ENCODE data around the gene VPS11.

VPS11 gene

DNA sequence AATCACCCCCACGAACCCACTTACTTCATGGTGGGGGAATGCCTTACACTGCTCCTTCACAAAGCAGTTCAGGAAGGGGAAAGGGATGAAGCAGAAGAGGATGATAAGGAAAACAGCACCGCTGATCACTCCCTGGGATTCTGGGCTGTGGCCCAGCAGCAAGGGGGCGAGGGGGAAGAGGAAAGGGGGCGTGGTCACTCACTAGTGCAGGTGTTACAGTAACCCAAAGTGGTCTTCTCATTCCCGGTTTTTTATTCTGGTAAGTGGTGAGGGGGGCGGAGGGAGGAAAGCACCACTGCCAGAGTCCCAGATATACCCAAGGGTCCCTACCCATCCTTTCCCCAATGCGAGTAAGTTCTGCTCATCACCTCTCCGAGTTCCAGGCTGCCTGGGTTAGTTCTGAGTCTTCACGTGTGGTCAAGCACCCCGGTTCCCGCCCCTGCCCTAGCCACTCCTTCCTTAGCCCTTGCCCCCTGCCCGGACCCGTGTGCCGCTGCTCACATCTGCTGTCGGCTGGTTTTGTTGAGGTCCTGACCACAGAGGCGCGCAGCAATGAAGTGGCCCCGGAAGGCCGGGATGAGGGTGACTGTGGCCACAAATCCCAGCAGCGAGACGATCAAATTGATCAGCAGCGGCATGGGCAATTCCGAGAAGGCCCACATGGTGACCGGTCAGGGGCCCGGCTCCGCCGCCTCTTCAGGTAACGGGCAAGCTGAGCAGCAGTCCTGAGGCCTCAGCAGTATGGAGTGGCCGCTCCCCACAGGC, 33.6 kb downstream of the VPS11 start:
- TF ChIP-seq, protein P1, sequence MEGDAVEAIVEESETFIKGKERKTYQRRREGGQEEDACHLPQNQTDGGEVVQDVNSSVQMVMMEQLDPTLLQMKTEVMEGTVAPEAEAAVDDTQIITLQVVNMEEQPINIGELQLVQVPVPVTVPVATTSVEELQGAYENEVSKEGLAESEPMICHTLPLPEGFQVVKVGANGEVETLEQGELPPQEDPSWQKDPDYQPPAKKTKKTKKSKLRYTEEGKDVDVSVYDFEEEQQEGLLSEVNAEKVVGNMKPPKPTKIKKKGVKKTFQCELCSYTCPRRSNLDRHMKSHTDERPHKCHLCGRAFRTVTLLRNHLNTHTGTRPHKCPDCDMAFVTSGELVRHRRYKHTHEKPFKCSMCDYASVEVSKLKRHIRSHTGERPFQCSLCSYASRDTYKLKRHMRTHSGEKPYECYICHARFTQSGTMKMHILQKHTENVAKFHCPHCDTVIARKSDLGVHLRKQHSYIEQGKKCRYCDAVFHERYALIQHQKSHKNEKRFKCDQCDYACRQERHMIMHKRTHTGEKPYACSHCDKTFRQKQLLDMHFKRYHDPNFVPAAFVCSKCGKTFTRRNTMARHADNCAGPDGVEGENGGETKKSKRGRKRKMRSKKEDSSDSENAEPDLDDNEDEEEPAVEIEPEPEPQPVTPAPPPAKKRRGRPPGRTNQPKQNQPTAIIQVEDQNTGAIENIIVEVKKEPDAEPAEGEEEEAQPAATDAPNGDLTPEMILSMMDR (conservative IDR thresholded peaks at IDR 0.05), result no peak; the same call in 1 of the 2 replicates
- H3K27ac ChIP-seq, result peak overlapping the region; percentile 99

DNA sequence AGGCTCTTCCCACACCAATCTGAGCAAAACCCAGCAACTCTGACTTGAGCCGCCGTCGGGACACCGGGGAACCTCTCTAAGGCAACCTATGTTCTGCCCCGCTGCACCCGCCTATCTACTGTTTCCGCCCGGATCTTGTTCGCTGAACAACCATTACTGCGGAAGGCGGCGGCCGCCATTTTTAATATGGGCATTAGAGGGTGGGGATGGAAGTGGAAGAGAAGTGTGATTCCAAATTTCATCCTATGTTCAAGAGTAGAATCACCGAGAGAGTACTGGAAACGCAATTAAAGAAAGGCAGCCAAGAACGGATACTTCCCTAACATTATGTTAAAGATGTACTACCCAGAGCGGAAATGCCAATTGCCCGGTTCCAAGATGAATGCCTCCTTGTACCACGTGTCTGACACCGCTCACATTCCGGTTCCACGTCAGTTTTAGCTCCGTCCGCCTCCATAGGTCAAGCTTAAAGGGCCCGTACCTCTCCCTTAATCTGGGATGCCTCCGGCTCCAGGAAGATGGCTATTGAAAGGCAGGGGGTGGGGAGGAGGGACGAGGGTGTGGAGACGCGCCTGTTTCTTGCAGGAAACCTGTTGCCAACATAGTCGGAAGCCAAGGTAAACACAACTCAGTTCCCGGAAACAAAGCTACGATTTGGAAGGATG, 34.3 kb downstream of the VPS11 start, which contains the start of gene DPAGT1:
DPAGT1 (minus strand) TSS at position 95 of the 665 bp plus-strand sequence. CDS start 198 bp downstream, outside the sequence.
- TF ChIP-seq, protein P1 (conservative IDR thresholded peaks at IDR 0.05), result no peak
- peak within 1 kb of the TSS; percentile 99 for H3K27ac ChIP-seq

DNA sequence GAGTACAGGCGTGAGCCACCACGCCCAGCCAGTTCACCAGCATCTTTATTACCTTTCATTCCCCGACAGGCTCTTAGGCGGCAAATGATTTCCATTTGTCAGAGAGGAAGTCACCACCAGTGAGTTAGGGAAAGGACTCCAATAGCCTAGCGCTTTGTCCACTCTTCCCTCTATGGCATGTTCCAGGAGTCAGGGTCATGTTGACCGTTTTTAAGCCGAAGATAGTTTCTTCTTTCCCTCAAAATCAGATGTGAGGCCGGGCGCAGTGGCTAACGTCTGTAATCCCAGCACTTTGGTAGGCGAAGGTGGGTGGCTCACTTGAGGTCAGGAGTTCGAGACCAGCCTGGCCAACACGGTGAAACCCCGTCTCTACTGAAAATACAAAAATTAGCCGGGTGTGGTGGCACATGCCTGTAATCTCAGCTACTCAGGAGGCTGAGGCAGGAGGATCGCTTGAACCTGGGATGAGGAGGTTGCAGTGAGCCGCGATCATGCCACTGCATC, 35.6 kb downstream of the VPS11 start:
- peak overlapping the region; percentile 99 for H3K27ac ChIP-seq

DNA sequence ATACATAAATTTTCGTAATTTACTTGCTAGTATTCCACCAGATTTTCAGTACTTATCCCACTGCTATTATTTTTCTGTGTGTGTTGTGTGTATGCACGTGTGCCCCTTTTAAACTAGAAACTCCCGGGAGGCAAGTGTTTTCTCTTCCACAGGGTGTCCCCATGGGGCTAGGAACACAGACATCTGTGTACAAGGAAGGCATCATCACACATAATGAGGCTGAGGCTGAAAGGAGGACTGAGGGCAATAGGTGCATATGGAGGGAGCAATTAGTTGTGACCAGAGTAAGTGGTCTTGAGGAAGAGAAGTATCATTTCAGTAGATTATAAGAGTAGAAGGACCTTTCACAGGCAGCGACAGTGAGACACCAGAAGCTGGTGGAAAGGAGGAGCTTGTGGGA, 36.2 kb downstream of the VPS11 start:
- H3K27ac ChIP-seq, result peak overlapping the region; percentile 99
- TF ChIP-seq, protein P1 (conservative IDR thresholded peaks at IDR 0.05), result no peak

DNA sequence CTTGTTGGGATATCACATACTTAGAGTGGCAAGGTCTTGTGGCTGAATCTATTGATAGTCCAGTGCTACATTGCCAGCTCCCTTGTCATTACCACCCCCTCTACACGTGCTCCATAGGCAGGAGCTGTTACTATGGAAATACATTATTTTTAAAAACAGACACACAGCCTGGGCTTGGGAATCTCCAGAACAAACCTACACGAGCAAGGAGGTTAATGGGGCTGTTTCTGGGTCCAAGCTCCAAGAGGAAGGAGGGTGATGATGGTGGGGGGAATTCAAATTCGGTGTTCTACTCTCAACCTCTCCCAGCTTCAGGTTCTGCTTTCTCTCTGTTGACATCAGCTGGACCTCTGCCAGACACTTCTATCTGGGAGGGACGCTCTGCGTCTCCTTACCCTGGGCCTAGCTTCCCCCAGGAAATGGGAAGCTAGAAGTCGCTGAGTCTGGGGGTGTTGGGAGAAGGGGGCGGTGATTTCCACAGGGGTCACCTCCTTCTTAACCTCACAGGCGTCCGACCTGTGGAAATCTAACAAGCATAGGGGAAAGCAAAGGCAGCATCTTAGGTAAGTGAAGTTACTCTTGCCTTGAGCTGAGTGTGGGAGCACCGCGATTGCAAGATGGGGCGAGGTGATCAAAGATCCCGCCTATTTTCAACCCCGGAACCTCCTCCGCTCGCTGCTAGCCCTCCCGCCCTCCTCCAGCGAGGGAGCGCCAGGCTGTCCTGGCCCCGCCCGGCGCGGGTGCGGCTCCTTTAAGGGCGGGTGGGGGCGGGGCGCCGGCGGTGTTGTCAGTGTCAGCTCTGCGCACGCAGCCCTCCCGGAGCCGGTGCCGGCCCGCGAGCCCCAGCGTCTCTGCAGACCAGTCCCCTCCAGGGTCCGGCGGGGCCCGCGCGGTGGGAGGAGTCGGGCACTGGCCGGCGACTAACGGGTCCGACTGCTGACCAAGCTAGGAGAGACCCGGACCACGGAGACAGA, 39.2 kb downstream of the VPS11 start, which contains the start of gene C2CD2L:
C2CD2L (plus strand) TSS at position 781 of the 974 bp plus-strand sequence. CDS start 398 bp downstream, outside the sequence.
- H3K27ac ChIP-seq, result peak within 1 kb of the TSS; percentile 88
- TF ChIP-seq, protein P1 (conservative IDR thresholded peaks at IDR 0.05), result no peak

DNA sequence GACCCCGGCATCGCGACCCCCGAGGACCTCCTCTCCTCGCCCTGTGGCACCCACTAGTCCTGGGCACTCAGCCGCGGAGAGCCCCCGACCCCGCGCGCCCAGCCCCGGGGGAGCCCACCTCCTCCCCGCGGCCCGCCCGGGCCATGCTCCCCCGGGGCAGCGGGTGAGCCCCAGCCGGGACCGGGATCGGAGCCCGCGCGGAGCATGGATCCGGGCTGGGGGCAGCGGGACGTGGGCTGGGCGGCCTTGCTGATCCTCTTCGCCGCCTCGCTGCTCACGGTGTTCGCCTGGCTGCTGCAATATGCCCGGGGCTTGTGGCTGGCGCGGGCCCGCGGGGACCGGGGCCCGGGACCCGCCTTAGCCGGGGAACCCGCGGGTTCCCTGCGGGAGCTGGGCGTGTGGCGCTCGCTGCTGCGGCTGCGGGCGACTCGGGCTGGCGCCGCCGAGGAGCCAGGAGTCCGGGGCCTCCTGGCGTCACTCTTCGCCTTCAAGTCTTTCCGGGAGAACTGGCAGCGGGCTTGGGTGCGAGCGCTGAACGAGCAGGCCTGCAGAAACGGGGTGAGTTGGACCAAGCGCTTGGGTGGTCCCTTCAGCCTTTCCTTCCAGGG, 40.0 kb downstream of the VPS11 start:
- H3K27ac ChIP-seq, result peak overlapping the region; percentile 88
- TF ChIP-seq, protein P1 (conservative IDR thresholded peaks at IDR 0.05), result no peak
